Esophagus squamous epithelium (tissue), 5 donors: ENCODE measurements around the gene ROBO3. TPM values are rescaled to one million over a fixed set of nuclear protein-coding genes. Genes with fewer than 3 reads are reported as not detected.

Experiments
- DNase-seq: peaks from one replicate; lab custom pipeline; 2025; lab: John Stamatoyannopoulos, UW
- H3K27ac ChIP-seq, 4 donors: fragments of 200-600 bp; sonication (generic); one replicate each; pipeline ENCODE4 v1.5.1; 2016 to 2019; ENCODE audit warnings: mild to moderate bottlenecking in 1 of 4
- H3K27me3 ChIP-seq, 4 donors: fragments of 200-600 bp; sonication (generic); 1 replicate in 3 of 4; 2 replicates in 1 of 4; pipeline versions ENCODE4 v1.5.1 to v1.6.0; 2017 to 2021; ENCODE audit warnings: antibody characterized with exemption in 1 of 4
- H3K36me3 ChIP-seq, 3 donors: fragments of 200-600 bp; sonication (generic); one replicate each; pipeline ENCODE4 v1.5.1; 2016 to 2019
- H3K4me1 ChIP-seq, 3 donors: fragments of 200-600 bp; sonication (generic); one replicate each; pipeline ENCODE4 v1.5.1; 2017 to 2019
- H3K4me3 ChIP-seq, 4 donors: fragments of 200-600 bp; sonication (generic); 1 replicate in 3 of 4; 2 replicates in 1 of 4; pipeline ENCODE4 v1.5.1; 2016 to 2019; ENCODE audit warnings: mild to moderate bottlenecking in 2 of 4, moderate library complexity in 1 of 4
- H3K9me3 ChIP-seq, 3 donors: fragments of 200-600 bp; sonication (generic); one replicate each; pipeline ENCODE4 v1.5.1; 2016 to 2019
- CTCF ChIP-seq, 6 experiments: fragments of 450-650 bp in 4 of 6; fragments of 200-600 bp in 2 of 6; sonication (generic) in 2 of 6; IDR thresholded peaks; one replicate each; pipeline ENCODE4 v1.5.1; 2016 to 2019; ENCODE audit warnings: antibody characterized with exemption in 6 of 6, mild to moderate bottlenecking in 4 of 6, moderate library complexity in 4 of 6
- POLR2A ChIP-seq, 4 donors: fragments of 450-650 bp; IDR thresholded peaks; one replicate each; pipeline ENCODE4 v1.6.1; 2017; ENCODE audit warnings: antibody characterized with exemption in 4 of 4, mild to moderate bottlenecking in 4 of 4, moderate library complexity in 3 of 4
- WGBS, 2 donors: methylation state at CpG; one replicate each; pipeline ENCODE4 v1.1.5; 2018; 5-methylcytosine and 5-hydroxymethylcytosine counted together
- intact Hi-C: fragments of 100-400 bp; cut with DNase I; formaldehyde crosslinking; loops from one replicate; pipeline ENCODE4 v1.15.0; 2022
- total RNA-seq, 4 donors: library from RNA; depleted of rRNA; stranded (reverse); fragments of >200 nt; gene quantifications; one replicate each; pipeline ENCODE4 v1.1.0, GENCODE V29; 2016
- donor health status: DM: yes; HTN: yes; CAD: no.

Gene ROBO3
- total RNA-seq, 4 donors from 2014 or later = 1.8 to 12.4 (median 3.8) TPM

- Histone ChIP-seq H3K27me3 (peaks cover 0 to 42% (median 0%) of the 10 kb centered on the region in 4 donors), H3K36me3 (no peaks in the 10 kb centered on the region), H3K4me1 (peaks cover 0 to 11% (median 2%) of the 10 kb centered on the region in 3 donors), H3K9me3 (peaks cover 0 to 2% (median 0%) of the 10 kb centered on the region in 3 donors), H3K4me3 (no peak overlapping the region), H3K27ac (no peak overlapping the region)
- DNase-seq = no peak
- intact Hi-C loops = no loop called here
- WGBS, 2 donors = 74 to 89% methylated on average over 5 to 6 of the region's 6 CpGs
- no peak for TF ChIP-seq POLR2A (IDR thresholded peaks at IDR 0.05)
- no peak for TF ChIP-seq CTCF (IDR thresholded peaks at IDR 0.05)
Measured at GRCh38 chr11:124917115-124917637, 51.9 kb downstream of the ROBO3 start.

GRCh38 chr11:124918950-124919349, 53.7 kb downstream of the ROBO3 start, which contains the start of gene HEPN1:
Gene HEPN1, plus strand, starts transcription at chr11:124919250.
- Histone ChIP-seq H3K36me3 (no peaks in the 10 kb centered on the region), H3K4me1 (peaks cover 0 to 11% (median 2%) of the 10 kb centered on the region in 3 donors), H3K9me3 (no peaks in the 10 kb centered on the region), H3K4me3 (no peak within 1 kb of the TSS), H3K27ac (no peak within 1 kb of the TSS), H3K27me3 (peaks cover 0 to 50% (median 0%) of the 10 kb centered on the region in 4 donors)
- WGBS, 2 donors = 74 to 76% methylated on average over 3 of the region's 3 CpGs
- intact Hi-C loops = no loop called here
- TF ChIP-seq CTCF (IDR thresholded peaks at IDR 0.05) = no peak
- TF ChIP-seq POLR2A (IDR thresholded peaks at IDR 0.05) = no peak
- DNase-seq = no peak

GRCh38 chr11:124919898-124920297, 54.7 kb downstream of the ROBO3 start:
- DNase-seq = no peak
- Histone ChIP-seq H3K36me3 (no peaks in the 10 kb centered on the region), H3K27me3 (peaks cover 0 to 50% (median 0%) of the 10 kb centered on the region in 4 donors), H3K27ac (no peak overlapping the region), H3K4me1 (peaks cover 0 to 11% (median 2%) of the 10 kb centered on the region in 3 donors), H3K4me3 (no peak overlapping the region), H3K9me3 (no peaks in the 10 kb centered on the region)
- 63 to 67% methylated on average over 1 to 2 of the region's 2 CpGs for WGBS, 2 donors
- intact Hi-C loops = no loop called here
- TF ChIP-seq CTCF (IDR thresholded peaks at IDR 0.05) = no peak
- TF ChIP-seq POLR2A (IDR thresholded peaks at IDR 0.05) = no peak

- intact Hi-C loops = no loop called here
- WGBS, 2 donors = 89 to 96% methylated on average over 4 to 5 of the region's 5 CpGs
- TF ChIP-seq POLR2A (IDR thresholded peaks at IDR 0.05) (no peak), CTCF (IDR thresholded peaks at IDR 0.05) (no peak)
- no peak for DNase-seq
- Histone ChIP-seq H3K27me3 (peaks cover 0 to 50% (median 0%) of the 10 kb centered on the region in 4 donors), H3K4me3 (peak overlapping the region in 1 of 4 donors; percentile 50), H3K4me1 (peaks cover 0 to 11% (median 2%) of the 10 kb centered on the region in 3 donors), H3K9me3 (no peaks in the 10 kb centered on the region), H3K36me3 (no peaks in the 10 kb centered on the region), H3K27ac (no peak overlapping the region)
Measured at GRCh38 chr11:124920356-124920755, 55.1 kb downstream of the ROBO3 start.

GRCh38 chr11:124920870-124921609, 55.8 kb downstream of the ROBO3 start:
- H3K9me3 ChIP-seq = no peaks in the 10 kb centered on the region
- TF ChIP-seq POLR2A (IDR thresholded peaks at IDR 0.05) (no peak), CTCF (IDR thresholded peaks at IDR 0.05) (no peak)
- intact Hi-C loops = no loop called here
- H3K4me3 ChIP-seq = peak overlapping the region; percentile 16 to 71 (median 40)
- peak overlapping the region in 3 of 4 donors; percentile 12 to 63 (median 59) for H3K27ac ChIP-seq
- peaks cover 0 to 11% (median 2%) of the 10 kb centered on the region in 3 donors for H3K4me1 ChIP-seq
- H3K27me3 ChIP-seq = peaks cover 0 to 50% (median 0%) of the 10 kb centered on the region in 4 donors
- 24 to 35% methylated on average over 16 to 30 of the region's 82 CpGs for WGBS, 2 donors
- no peak for DNase-seq
- H3K36me3 ChIP-seq = no peaks in the 10 kb centered on the region
